ENCODE data around the gene DNAH17. TPM values are rescaled to one million over a fixed set of nuclear protein-coding genes. Genes with fewer than 3 reads are reported as not detected.

The DNAH17 gene
- total RNA-seq, 1 donor from 2014 or later: not detected

DNA sequence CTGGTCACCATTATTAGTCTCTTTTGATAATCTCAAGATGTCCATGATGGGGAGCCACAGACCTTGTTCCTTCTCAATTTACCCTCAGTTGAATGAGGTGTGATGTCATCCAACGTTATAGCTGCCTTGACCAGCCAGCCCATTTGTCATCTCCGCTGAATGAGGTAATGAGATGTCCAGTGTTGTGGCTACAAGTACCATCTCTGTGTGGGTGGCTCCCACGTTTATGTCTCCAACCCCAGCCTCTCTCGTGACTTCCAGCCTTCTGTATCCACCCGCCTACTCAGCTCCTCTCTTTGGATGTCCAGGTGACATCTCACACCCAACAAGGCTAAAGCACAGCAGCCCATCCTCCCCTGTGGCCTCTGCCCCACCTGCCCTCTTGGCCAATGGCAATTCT is 18.2 kb downstream of the DNAH17 start:
- TF ChIP-seq, protein P1, sequence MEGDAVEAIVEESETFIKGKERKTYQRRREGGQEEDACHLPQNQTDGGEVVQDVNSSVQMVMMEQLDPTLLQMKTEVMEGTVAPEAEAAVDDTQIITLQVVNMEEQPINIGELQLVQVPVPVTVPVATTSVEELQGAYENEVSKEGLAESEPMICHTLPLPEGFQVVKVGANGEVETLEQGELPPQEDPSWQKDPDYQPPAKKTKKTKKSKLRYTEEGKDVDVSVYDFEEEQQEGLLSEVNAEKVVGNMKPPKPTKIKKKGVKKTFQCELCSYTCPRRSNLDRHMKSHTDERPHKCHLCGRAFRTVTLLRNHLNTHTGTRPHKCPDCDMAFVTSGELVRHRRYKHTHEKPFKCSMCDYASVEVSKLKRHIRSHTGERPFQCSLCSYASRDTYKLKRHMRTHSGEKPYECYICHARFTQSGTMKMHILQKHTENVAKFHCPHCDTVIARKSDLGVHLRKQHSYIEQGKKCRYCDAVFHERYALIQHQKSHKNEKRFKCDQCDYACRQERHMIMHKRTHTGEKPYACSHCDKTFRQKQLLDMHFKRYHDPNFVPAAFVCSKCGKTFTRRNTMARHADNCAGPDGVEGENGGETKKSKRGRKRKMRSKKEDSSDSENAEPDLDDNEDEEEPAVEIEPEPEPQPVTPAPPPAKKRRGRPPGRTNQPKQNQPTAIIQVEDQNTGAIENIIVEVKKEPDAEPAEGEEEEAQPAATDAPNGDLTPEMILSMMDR (conservative IDR thresholded peaks at IDR 0.05; ENCODE audit: low read depth, low read length): no peak
- H3K4me3 ChIP-seq (ENCODE audit: low read depth, low read length): no peak overlapping the region
- DNase-seq (ENCODE audit: low read depth): no peak

DNA sequence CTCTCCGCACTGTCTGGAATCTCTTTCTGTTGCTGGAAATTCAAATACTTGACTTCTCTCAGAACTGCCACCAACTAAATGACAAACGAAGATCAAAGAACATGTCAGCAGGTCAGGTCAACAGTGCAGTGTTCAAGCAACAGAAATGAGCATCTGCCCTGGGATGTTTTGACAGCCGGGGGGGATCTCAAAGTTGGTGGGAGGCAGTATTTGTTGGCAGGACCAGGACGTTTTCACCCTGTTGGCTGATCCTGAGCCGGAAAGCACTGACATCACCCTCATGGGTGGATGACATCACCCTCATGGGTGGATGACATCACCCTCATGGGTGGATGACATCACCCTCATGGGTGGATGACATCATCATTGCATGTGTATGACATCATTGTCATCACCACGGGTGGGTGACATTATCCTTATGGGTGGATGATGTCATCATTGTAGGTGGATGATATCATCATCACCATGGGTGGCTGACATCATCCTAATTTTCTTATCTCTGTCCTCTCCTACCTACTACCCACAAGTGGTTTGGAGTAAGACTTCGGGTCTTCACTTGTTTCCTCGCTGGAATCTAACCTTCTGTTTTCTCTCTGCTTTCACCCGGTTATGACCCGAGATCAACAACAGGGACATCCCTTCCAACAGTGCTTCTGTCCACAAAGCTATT is 18.9 kb downstream of the DNAH17 start:
- TF ChIP-seq, protein P1 (conservative IDR thresholded peaks at IDR 0.05; ENCODE audit: low read depth, low read length): no peak
- DNase-seq (ENCODE audit: low read depth): no peak
- H3K4me3 ChIP-seq (ENCODE audit: low read depth, low read length): no peak overlapping the region

DNA sequence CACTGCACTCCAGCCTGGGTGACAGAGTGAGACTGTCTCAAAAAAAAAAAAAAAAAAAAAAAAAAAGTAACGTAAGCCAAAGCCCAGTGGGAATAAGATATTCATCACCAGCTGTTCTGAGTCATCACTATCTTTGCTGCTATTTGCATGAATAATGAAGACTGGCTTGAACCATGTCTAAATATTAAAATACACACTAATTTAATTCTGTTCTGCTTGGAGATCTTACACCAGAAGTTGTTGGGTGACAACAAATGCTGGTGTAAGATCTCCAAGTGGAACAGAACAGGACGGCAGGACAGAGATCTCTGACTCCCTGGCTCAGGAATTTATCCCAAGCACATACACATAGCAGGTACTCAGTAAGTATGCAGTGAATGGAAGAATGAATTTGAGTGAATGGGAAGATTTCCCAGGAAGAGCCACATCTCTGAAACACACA is 19.6 kb downstream of the DNAH17 start:
- TF ChIP-seq, protein P1 (conservative IDR thresholded peaks at IDR 0.05; ENCODE audit: low read depth, low read length): no peak
- H3K4me3 ChIP-seq (ENCODE audit: low read depth, low read length): no peak overlapping the region
- DNase-seq (ENCODE audit: low read depth): peak; percentile 61

DNA sequence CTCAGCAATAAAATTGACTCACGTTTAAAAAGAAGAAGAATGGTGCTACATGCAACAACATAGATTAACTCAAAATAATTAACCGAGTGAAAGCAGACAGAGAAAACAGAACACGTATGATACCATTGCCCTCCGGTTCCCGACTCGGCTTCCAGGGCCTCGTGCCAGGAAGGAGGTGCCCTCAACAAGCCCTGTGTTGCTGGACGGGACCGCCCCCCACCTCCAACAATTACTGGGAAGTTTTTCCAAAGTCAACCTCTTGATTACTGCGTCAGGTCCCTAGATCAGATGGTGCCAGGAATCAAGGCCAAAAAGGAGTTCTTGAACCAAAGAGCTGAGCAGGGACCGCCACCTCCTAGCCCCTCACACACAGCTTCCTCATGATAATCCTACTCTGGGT is 20.4 kb downstream of the DNAH17 start:
- no peak overlapping the region for H3K4me3 ChIP-seq (ENCODE audit: low read depth, low read length)
- DNase-seq (ENCODE audit: low read depth): no peak
- TF ChIP-seq, protein P1 (conservative IDR thresholded peaks at IDR 0.05; ENCODE audit: low read depth, low read length): no peak

DNA sequence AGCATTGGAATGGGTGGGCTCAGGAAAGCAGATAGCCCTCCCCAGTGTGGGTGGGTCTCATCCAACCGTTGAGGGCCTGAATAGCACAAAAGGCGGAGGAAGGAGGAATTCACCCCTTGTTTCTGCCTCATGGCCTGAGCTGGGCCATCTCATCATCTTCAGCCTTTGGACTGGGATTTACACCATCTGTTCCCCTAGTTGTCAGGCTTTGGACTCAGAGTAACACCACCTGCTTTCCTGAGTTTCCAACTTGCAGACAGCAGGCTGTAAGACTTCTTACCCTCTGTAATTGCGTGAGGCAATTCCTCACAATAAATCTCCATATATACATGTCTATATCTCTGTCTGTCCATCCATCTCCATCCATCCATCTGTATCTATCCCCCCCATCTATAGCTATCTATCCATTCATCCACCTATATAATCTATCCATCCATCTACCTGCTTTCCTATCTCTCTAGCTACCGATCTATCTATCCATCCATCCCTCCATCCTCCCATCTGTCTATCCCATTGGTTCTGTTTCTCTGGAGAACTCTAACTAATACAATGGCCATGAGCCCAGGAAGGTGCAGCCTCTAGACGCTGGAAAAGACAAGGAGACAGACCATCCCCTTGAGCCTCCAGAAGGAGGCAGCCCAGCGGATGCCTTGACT is 21.3 kb downstream of the DNAH17 start:
- no peak for DNase-seq (ENCODE audit: low read depth)
- TF ChIP-seq, protein P1 (conservative IDR thresholded peaks at IDR 0.05; ENCODE audit: low read depth, low read length): no peak
- H3K4me3 ChIP-seq (ENCODE audit: low read depth, low read length): no peak overlapping the region

DNA sequence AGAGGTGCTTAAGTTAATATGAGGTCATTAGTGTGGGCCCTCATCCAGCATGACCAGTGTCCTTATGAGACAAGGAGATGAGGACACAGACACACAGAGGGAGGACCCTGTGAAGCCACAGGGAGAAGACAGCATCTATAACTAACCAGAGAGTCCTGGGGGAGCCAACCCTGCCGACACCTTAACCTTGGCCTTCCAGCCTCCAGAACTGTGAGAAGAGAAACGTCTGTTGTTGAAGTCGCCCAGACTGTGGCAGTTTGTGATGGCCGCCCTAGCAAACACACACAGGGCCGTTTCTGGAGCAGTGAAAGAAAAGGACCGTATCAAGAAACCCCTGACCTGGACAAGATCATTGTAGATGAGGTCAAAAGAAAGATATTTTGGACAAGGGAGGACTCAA is 26.7 kb downstream of the DNAH17 start:
- DNase-seq (ENCODE audit: low read depth): no peak
- H3K4me3 ChIP-seq (ENCODE audit: low read depth, low read length): no peak overlapping the region
- TF ChIP-seq, protein P1 (conservative IDR thresholded peaks at IDR 0.05; ENCODE audit: low read depth, low read length): no peak

DNA sequence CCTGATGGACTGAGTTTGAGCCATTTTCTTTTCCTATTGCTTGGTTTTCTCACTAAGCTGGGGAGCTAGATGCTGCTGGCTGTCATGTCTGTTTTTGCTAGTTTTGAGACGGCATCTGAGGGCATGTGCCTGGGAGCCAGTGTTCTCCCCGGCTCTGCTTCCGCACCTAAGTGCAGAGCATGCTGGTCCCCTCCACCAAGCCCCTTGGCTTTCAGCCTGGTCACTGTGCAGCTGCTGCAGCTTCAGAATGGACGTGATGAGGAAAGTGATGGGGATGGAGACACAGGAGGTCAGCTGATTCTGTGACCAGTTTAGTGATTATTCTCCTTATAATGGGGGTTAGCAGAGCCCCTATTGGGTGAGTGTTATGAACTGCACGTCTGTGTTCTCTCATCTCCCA is 28.5 kb downstream of the DNAH17 start:
- TF ChIP-seq, protein P1 (conservative IDR thresholded peaks at IDR 0.05; ENCODE audit: low read depth, low read length): no peak
- DNase-seq (ENCODE audit: low read depth): no peak
- no peak overlapping the region for H3K4me3 ChIP-seq (ENCODE audit: low read depth, low read length)
